Measurements from ENCODE around the gene GPR39.

GPR39 gene

DNA sequence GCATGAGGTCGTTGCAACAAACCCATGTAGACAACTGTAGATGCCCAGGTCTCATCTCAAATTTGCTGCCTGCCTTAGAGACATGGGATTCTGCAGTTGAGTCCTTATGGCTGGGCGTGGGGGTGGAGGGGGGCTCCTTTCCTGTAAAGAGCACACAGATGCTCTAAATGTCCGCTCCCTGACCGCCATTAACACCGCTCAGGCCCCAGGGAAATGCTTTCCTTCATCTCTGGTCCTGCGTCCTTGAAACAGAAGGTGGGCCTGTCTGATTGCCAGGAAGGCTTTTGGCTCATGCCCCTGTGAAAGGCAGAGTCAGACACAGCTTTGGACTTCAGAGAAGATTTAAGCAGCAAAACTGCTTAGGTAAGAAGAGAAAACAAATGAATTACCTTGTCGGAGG lies 25.7 kb downstream of the GPR39 start:
- ATAC-seq (replicated peaks), result no peak
- Mint-ChIP-seq H3K27ac (no peak overlapping the region), H3K36me3 (no peaks in the 10 kb centered on the region)

DNA sequence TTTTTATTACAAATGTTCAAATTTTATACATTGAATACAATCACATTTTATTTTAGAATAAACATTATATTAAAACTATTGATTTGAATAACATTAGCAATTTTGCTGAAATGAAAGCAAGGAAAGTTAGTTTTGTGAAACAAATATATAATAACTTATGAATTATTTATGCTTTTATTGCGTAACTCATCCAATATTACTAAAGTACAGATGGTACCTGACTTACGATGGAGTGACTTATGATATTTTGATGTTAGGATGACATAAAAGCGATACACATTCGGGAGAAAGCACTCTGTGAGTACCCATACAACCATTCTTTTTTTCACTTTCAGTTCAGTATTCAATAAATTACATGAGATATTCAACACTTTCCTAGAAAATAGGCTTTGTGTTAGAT lies 26.5 kb downstream of the GPR39 start:
- no peaks in the 10 kb centered on the region for H3K9me3 Mint-ChIP-seq
- DNase-seq (no peak), ATAC-seq (replicated peaks) (no peak)
- H3K27me3 Mint-ChIP-seq, result no peaks in the 10 kb centered on the region
- H3K4me3 Mint-ChIP-seq, result no peak overlapping the region
- H3K4me1 Mint-ChIP-seq, result no peaks in the 10 kb centered on the region
- no peak overlapping the region for H3K27ac Mint-ChIP-seq
- H3K36me3 Mint-ChIP-seq, result no peaks in the 10 kb centered on the region

More for the DNA sequence above, 25.7 kb downstream of the GPR39 start:
- no peaks in the 10 kb centered on the region for H3K9me3 Mint-ChIP-seq
- DNase-seq, result no peak
- H3K4me3 Mint-ChIP-seq, result no peak overlapping the region
- H3K27me3 Mint-ChIP-seq, result no peaks in the 10 kb centered on the region
- H3K4me1 Mint-ChIP-seq, result no peaks in the 10 kb centered on the region

GRCh38 chr2:132446444-132446843 lies 29.8 kb downstream of the GPR39 start:
- no peaks in the 10 kb centered on the region for H3K4me1 Mint-ChIP-seq
- no peak for DNase-seq
- no peaks in the 10 kb centered on the region for H3K36me3 Mint-ChIP-seq
- peaks cover 0 to 1% of the 10 kb centered on the region in 2 donors for H3K9me3 Mint-ChIP-seq
- no peak overlapping the region for H3K27ac Mint-ChIP-seq
- H3K27me3 Mint-ChIP-seq, result no peaks in the 10 kb centered on the region
- no peak for ATAC-seq (replicated peaks)
- H3K4me3 Mint-ChIP-seq, result no peak overlapping the region

GRCh38 chr2:132448331-132448730 lies 31.7 kb downstream of the GPR39 start:
- Mint-ChIP-seq H3K36me3 (no peaks in the 10 kb centered on the region), H3K9me3 (peaks cover 8 to 10% of the 10 kb centered on the region in 2 donors)

GRCh38 chr2:132448771-132449170 lies 32.2 kb downstream of the GPR39 start:
- no peaks in the 10 kb centered on the region for H3K36me3 Mint-ChIP-seq
- H3K4me1 Mint-ChIP-seq, result no peaks in the 10 kb centered on the region
- H3K27me3 Mint-ChIP-seq, result no peaks in the 10 kb centered on the region
- ATAC-seq (replicated peaks) (no peak), DNase-seq (no peak)
- H3K9me3 Mint-ChIP-seq, result peaks cover 8 to 10% of the 10 kb centered on the region in 2 donors
- H3K27ac Mint-ChIP-seq, result no peak overlapping the region
- H3K4me3 Mint-ChIP-seq, result no peak overlapping the region

More at GRCh38 chr2:132448331-132448730, 31.7 kb downstream of the GPR39 start:
- ATAC-seq (replicated peaks), result no peak
- no peak for DNase-seq
- Mint-ChIP-seq H3K4me1 (no peaks in the 10 kb centered on the region), H3K27ac (no peak overlapping the region), H3K4me3 (no peak overlapping the region), H3K27me3 (no peaks in the 10 kb centered on the region)

- Mint-ChIP-seq H3K27me3 (no peaks in the 10 kb centered on the region), H3K4me1 (no peaks in the 10 kb centered on the region), H3K4me3 (no peak overlapping the region), H3K36me3 (no peaks in the 10 kb centered on the region), H3K9me3 (peaks cover 8 to 10% of the 10 kb centered on the region in 2 donors), H3K27ac (no peak overlapping the region)
- no peak for ATAC-seq (replicated peaks)
- DNase-seq, result no peak
Measured at GRCh38 chr2:132449868-132450267, 33.3 kb downstream of the GPR39 start.

DNA sequence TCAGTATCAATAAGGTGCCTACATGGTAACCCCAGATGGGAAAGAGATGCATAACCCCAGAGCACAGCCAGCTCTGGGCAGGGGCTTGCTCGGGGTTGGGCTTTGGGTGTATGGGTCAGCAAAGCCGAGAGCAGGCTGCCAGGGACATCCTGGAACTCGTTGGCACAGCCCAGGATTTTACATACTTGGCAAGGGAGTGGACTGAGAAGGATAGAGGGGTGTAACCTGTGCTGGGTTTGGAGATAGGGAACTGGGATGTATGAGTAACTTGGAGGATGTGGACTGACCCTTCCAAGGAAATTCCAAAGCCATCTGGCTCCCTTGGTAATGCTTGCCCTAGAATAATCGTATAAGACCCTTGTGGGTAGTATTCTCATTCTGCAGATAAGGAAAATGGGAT lies 44.2 kb downstream of the GPR39 start:
- no peak overlapping the region for H3K27ac Mint-ChIP-seq
- no peak for ATAC-seq (replicated peaks)
- no peak for DNase-seq
- H3K27me3 Mint-ChIP-seq, result no peaks in the 10 kb centered on the region
- H3K4me1 Mint-ChIP-seq, result no peaks in the 10 kb centered on the region
- no peaks in the 10 kb centered on the region for H3K36me3 Mint-ChIP-seq
- H3K9me3 Mint-ChIP-seq, result peaks cover 7 to 10% of the 10 kb centered on the region in 2 donors
- H3K4me3 Mint-ChIP-seq, result no peak overlapping the region

GRCh38 chr2:132462236-132462635 lies 45.6 kb downstream of the GPR39 start:
- Mint-ChIP-seq H3K36me3 (no peaks in the 10 kb centered on the region), H3K9me3 (peaks cover 6 to 14% of the 10 kb centered on the region in 2 donors), H3K4me3 (no peak overlapping the region), H3K27ac (no peak overlapping the region), H3K27me3 (no peaks in the 10 kb centered on the region), H3K4me1 (no peaks in the 10 kb centered on the region)
- DNase-seq (no peak), ATAC-seq (replicated peaks) (no peak)

DNA sequence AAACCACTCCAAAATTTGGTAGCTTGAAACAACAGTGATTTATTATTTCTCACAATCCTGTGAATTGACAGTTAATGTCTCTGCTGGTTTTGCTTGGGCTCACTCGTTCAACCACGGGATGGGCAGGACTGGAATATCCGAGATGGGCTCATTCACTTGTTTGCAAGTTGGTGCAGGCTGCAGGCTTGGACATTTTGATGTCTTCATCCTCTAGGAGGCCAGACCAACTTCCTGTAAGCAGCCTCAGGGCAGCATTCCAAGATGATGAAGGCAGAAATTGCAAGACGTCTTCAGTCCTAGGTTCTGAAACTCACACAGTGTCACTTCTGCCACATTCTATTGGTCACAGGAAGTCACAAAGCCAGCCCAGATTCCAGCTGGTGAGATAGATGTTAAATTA lies 47.1 kb downstream of the GPR39 start:
- Mint-ChIP-seq H3K27ac (no peak overlapping the region), H3K4me1 (no peaks in the 10 kb centered on the region), H3K36me3 (no peaks in the 10 kb centered on the region), H3K4me3 (no peak overlapping the region), H3K27me3 (no peaks in the 10 kb centered on the region), H3K9me3 (peaks cover 8 to 14% of the 10 kb centered on the region in 2 donors)
- no peak for ATAC-seq (replicated peaks)
- no peak for DNase-seq

GRCh38 chr2:132465917-132466316 lies 49.3 kb downstream of the GPR39 start:
- no peak for DNase-seq
- H3K9me3 Mint-ChIP-seq, result peaks cover 10 to 14% of the 10 kb centered on the region in 2 donors
- no peak overlapping the region for H3K27ac Mint-ChIP-seq
- H3K27me3 Mint-ChIP-seq, result no peaks in the 10 kb centered on the region
- H3K36me3 Mint-ChIP-seq, result no peaks in the 10 kb centered on the region
- H3K4me1 Mint-ChIP-seq, result no peaks in the 10 kb centered on the region
- ATAC-seq (replicated peaks), result no peak
- no peak overlapping the region for H3K4me3 Mint-ChIP-seq

DNA sequence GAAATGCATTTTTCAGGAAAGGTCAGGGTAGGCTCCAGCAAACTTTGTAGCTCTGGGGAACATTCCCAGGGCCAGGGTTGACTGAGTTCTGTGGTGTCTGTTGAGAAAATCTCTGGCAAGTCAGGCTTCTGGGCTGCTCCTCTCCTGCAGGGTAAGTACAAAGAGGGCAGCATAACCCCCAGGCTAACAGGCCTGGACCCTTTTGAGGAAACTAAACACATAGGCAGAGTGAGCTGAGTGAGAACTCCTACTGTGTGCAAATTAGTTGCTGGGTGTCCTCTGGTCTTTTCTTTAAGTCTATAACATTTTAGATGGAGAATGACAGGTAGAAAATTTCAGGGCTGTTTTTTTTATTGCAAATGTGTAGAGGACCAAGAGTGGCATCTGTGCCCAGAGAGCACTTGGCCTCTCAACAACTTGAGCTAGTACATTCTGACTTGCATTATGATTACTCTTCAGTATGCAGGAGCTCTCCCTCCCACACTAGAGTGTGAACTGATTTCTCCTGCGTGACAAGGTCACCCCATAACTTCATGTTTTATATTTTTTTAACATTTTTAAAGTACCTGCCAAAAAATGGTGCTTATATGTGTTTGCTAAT lies 49.9 kb downstream of the GPR39 start:
- no peaks in the 10 kb centered on the region for H3K36me3 Mint-ChIP-seq

DNA sequence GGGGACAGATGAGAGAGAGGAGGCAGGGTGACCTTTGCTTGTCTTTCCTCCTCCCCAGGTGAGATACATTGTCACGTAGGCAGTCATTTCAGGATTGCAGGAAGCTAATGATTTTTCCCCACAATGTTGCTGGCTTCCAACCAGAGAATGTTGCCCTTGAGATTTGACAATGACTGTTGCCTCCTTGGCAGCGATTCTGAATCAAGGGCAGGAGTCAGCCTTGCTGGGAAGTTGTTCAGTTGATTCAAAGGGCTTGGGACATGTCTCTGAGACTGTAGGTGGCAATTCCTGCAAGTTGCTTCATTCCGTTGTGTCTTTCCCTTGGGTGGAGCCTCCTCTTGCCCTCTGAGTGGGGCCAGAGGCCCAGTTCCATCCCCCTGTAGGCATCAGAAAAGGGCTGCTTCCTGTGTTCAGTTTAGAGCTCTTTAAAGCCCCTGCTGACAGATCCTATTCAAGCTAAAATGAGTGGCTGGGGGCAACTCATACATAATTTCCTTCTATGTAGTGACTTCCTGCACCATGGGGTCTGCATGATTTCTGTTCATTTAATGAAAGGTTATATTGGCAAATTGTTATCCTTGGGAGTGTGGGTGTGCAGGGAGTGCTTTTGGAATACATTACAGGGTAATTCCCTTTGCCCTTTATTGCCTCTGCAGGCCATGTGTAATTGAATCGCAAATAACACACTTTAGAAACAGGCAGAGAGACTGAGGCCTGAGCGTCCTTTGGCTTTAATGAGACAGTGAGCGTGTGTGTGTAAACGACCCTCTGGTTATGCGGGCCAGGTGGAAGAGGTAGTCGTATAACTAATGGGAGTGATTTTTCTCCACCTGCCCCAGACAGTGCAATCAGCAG lies 52.4 kb downstream of the GPR39 start:
- Mint-ChIP-seq H3K9me3 (peaks cover 15 to 16% of the 10 kb centered on the region in 2 donors), H3K4me1 (no peaks in the 10 kb centered on the region), H3K36me3 (no peaks in the 10 kb centered on the region), H3K27ac (no peak overlapping the region), H3K4me3 (no peak overlapping the region), H3K27me3 (no peaks in the 10 kb centered on the region)
- DNase-seq (no peak), ATAC-seq (replicated peaks) (no peak)

More for the DNA sequence above, 49.9 kb downstream of the GPR39 start:
- H3K4me3 Mint-ChIP-seq, result no peak overlapping the region
- no peaks in the 10 kb centered on the region for H3K27me3 Mint-ChIP-seq
- no peak for DNase-seq
- no peak overlapping the region for H3K27ac Mint-ChIP-seq
- peaks cover 12 to 16% of the 10 kb centered on the region in 2 donors for H3K9me3 Mint-ChIP-seq
- H3K4me1 Mint-ChIP-seq, result no peaks in the 10 kb centered on the region
- ATAC-seq (replicated peaks), result no peak

GRCh38 chr2:132470746-132471145 lies 54.1 kb downstream of the GPR39 start:
- Mint-ChIP-seq H3K27ac (no peak overlapping the region), H3K4me3 (no peak overlapping the region), H3K36me3 (no peaks in the 10 kb centered on the region), H3K4me1 (no peaks in the 10 kb centered on the region), H3K9me3 (peaks cover 10 to 12% of the 10 kb centered on the region in 2 donors), H3K27me3 (no peaks in the 10 kb centered on the region)
- DNase-seq, result no peak
- no peak for ATAC-seq (replicated peaks)

DNA sequence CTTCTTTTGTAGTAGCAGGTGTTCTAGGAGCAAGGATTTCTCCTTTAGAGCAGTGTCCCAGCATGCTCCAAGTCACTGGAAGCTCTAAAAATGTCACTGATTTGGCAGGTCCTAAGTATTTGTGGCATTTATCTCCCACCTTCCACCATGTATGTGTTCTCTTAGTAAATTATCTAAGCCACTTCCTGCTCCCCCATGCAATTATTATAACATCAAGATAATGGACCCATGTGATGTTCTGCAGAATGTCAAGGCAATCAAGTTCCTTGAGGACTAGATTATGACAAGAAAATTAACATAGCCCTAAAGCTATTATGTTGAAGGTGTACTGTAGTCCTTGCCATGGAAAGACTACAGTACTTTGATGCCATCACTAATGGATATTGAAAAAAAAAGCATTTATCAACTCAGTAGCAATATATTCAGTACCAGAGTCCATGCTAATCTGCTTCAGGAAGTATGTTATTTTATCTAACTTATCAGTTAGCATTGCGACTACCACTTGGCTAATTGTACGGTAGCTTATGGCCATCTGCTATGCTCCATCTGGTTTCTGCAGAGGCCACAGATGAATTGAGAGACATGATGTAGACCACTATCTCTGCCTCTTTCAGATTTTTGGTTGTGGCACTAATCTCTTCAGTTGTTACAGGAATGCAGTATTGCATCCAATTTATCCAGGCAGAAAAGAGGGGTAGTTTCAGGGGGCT lies 56.7 kb downstream of the GPR39 start:
- H3K4me1 Mint-ChIP-seq, result no peaks in the 10 kb centered on the region
- peaks cover 8 to 12% of the 10 kb centered on the region in 2 donors for H3K9me3 Mint-ChIP-seq
- no peak for DNase-seq
- H3K36me3 Mint-ChIP-seq, result no peaks in the 10 kb centered on the region
- no peaks in the 10 kb centered on the region for H3K27me3 Mint-ChIP-seq
- H3K27ac Mint-ChIP-seq, result no peak overlapping the region
- ATAC-seq (replicated peaks), result no peak
- H3K4me3 Mint-ChIP-seq, result no peak overlapping the region

All from stimulated activated naive B cell treated with anti-CD40 and anti-IgM and Interleukin-4, amounts not matched to agents 10 μg/mL and 1 μg/mL and 100 μg/mL, for 72 hours (primary cell).